Hepatocyte (in vitro differentiated cells): ENCODE data around the gene RPS6KA5.

ENCODE experiments used
- CTCF ChIP-seq: fragments of 200-600 bp; sonication (generic); IDR thresholded peaks from 2 replicates; pipeline ENCODE4 v1.5.1; 2016; ENCODE audit warnings: antibody characterized with exemption, mild to moderate bottlenecking; ENCODE audit not compliant: poor library complexity
- EZH2 ChIP-seq: fragments of 200-600 bp; sonication (generic); IDR thresholded peaks from 2 replicates; pipeline ENCODE4 v1.6.1; 2016; ENCODE audit warnings: antibody characterized with exemption, mild to moderate bottlenecking, borderline replicate concordance

DNA sequence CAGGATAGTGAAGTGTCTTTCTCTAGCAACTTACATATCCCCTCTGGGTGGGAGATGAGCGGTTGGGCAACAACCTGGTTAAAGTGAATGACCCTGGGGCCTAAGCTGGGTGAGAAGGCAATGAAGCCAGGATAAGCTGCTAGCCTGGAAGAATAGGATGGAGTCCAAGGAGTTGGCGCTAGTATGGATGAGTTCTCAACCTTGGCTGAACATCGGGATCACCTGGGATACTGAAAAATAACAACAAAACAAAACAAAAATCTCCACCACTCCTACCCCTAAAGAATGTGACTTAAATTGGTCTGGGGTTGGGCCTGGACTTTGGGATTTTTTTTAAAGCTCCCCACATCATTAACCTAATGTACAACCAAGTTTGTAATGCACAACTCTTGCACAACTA lies 4.8 kb upstream of the RPS6KA5 start:
- TF ChIP-seq EZH2 (no peak), CTCF (no peak)
